ENCODE results near the gene GBA3.

GBA3 gene

DNA sequence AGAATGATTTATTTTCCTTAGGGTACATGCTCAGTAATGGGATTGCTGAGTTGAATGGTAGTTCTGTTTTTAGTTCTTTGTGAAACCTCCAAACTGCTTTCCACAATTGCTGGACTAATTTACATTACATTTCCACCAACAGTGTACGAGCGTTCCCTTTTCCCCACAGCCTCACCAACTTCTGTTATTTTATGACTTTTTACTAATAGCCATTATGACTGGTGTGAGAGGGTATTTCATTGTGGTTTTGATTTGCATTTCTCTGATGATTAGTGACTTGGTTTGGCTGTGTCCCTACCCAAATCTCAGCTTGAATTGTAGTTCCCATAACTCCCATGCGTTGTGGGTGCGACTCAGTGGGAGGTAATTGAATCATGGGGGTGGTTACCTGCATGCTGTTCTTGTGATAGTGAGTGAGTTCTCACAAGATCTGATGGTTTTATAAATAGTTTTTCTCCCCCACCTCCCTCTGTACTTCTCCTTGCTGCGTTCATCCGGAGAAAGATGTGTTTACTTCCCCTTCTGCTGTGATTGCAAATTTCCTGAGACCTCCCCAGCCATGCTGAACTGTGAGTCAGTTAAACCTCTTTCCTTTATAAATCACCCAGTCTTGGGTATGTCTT, 95.1 kb downstream of the GBA3 start:
- no peak for DNase-seq (ENCODE audit: low read depth)

DNA sequence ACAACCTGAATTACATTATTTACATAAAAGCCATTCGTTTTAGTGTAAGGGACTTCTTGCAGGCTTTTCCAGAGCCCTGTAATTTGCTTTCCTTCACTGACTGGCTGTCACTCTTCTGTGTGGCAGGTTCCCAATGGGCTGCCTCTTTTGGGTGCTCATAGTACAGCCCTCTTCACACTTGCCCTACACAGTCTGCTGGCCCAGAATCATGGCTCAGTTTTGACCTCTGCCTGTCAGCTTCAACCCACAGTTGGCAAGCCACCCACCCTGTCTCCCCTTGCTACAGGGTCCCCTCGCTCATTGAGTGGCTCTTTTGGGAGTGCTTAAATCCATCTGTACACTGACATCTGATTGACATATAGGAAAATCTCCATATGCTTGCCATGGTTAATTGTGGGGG, 97.9 kb downstream of the GBA3 start:
- no peak for DNase-seq (ENCODE audit: low read depth)

DNA sequence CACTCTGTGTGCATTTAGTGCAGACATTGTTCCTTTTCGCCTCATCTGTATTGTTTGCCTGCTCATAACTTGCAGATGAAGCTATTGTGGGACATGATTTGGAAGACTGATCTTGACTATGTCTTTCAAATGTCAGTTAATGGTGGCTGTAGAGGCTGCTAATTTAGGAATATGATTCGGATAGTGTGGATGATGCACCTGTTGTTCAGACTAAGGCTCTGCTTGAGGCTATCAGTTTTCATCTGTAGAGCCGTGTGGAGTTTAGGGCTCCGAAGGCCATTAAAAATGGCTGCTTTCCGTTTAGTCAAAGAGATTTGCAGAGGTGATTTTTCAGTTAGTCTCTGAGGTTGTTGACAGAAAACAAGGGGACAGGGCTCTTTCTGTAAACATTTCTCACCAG, 102.0 kb downstream of the GBA3 start:
- DNase-seq (ENCODE audit: low read depth): no peak

DNA sequence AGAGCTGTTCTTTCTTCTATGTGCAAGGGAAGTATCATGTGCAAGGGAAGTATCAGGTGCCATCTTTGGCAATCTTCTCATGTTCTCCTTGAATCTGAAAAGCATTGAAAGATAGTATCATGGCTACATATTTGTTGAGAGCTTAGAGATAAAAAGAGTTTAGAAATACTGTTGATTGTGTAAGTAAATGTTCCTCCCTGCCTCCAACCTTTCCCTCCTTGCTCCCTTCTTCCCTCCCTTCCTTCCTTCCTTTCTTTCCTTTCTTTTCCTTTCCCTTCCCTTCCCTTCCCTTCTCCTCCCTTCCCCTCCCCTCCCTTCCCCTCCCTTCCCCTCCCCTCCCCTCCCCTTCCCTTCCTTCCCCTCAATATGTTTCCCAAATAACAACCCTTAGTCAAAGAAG, 108.7 kb downstream of the GBA3 start:
- no peak for DNase-seq (ENCODE audit: low read depth)

DNA sequence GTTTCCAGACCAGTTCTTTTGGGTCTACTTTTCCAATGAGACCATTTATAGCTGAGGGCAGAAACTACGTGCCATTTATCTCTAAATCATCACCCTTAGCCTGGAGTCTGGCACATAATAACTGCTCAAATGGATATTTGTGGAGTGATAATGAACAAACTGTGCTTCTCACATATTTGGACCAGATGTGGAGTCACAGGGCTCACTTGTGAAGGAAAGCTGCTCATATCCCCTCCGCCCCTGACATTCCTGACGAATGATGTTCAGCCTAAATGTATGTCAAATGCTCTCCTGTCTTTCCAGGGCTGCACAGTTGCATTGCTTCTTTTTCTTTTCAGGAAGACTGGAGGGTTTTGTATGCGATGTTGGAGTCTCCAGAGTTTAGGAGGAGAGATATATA, 110.1 kb downstream of the GBA3 start:
- no peak for DNase-seq (ENCODE audit: low read depth)

DNA sequence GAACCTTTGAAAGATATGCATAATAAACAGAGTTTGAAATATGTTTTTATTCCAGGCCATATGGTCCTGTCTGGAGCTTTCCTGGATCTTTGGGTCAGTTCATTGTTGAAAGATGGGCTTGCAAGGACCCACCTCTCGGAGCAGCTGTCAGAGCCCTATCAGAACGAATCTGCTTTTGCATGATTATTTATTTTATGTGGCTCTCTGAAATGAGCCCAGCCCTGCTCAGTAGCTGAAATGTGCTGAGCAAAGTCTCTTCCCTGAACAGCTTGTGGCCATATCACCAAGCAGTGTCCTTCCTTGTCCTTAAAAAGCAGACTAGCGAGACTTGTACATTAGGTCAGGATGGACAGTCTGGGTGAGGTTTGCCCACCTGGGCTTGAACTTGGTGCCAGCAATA, 110.8 kb downstream of the GBA3 start:
- DNase-seq (ENCODE audit: low read depth): no peak

DNA sequence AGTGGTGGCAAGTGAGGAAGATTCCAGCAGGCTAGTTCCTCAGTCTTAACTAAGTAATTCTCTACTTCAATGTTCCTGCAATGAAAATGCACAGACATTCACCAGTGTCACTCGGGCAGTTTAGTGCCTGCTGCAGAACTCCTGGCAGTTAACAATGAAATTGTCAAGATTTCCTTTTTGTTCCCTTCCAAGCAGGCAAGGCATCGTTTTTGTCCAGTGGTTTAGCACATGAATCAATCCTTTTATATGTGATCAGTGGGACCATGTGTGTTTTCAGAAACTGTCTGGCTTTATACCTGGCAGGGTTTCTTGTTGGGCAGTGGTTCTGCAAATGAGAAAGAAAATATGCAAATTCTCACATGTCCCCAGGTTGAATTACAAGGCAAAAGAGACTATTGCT, 122.2 kb downstream of the GBA3 start:
- no peak for DNase-seq (ENCODE audit: low read depth)

DNA sequence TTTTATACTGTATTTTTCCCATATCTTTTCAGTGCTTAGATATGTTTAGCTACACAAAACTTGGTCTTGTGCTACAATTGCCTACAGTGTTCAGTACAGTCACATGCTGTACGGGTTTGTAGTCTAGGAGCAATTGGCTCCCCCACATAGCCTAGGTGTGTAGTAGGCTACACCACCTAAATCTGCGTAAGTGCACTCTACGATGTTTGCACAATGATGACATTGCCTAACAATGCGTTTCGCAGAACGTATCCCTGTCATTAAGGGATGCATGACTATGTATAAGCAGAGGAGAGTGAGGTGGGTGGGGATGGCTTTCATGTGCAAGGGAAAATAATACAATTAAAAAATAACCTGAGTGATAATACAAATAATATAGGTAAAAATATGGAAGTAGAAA, 131.4 kb downstream of the GBA3 start:
- DNase-seq (ENCODE audit: low read depth): no peak

DNA sequence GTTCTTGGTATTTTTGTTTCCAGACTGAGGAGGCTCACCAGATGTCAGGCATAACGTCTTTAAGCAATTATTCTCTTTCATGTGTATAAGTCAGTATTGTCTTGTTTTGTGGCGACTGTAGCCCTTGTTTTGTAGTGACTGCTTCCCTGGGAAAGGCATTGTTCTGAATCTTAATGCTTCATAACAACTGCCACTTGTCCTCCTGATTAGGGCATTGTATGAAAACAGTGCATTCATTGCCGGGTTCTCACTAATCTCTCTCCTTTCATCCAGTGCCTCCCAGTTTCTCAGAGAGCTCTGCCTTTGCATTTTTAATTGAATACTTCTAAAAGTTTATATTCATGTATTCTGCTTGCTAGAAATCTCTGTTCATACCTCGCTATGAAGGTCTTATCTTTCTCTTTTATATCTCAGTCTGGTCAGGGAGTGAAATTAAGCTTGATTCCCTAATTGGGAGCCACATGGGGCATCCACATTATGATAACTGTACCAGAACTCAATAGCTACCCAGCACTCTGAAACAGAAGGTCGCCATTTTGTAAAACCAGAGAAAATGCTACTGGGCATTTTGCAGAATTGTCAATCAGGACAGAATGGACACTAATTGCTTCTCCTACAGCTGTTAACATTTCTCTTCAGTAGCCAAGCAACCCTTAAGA, 149.8 kb downstream of the GBA3 start:
- DNase-seq (ENCODE audit: low read depth): no peak

DNA sequence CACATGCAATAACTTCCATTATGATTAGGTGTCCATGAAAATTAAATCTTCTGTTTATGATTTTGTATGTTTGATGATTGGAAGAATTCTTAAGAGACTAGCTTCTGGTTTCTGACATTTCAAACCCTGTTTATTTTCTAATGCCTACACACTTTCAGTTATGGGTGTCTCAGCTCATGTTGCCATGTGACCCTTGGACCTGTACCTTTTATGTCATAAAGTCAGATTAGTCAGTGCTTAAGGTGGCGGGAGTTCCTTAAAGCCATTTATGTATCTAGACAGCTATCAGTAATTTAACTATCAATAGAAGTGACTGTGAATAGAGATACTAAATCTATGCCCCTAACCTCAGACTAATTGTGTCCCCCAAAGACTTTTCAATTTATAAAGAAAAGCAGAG, 155.6 kb downstream of the GBA3 start:
- DNase-seq (ENCODE audit: low read depth): no peak

DNA sequence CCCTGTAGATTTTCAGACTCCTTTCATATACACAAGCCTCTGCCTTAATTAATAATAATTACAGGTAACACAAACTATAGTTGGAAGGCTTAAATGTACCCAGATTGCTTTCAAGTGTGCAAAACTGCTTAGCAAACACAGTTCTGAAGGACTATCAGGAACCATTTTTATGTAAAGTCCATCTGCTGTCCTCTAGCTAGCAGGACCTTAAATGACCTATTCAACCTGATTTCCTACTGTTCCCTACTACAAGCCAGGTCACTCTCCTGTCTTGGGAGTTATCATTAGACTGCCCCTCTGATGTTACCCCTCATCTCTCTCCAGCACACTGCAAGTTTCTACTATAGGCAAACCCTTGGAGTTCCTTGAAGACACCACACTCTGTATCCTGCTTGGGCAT, 157.3 kb downstream of the GBA3 start:
- DNase-seq (ENCODE audit: low read depth): no peak

DNA sequence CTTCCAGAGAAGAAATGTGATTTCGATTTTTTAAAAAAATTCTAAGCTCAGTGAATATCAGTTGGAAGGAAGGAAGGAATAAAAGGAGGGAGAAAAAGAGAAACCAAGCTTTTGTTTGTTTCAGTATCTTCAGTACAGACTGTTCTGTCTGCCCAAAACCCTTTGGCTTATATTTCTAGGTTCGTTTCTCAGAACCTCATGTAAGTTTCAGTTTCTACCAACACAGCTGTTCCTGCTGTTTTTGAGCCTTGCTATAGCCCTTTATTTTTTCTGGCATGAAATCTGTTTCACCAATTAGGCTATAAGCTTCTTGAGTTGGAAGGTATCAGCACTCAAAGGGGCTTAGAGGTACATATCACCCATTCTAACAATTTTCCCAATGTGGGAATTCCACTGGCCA, 157.9 kb downstream of the GBA3 start:
- DNase-seq (ENCODE audit: low read depth): no peak

DNA sequence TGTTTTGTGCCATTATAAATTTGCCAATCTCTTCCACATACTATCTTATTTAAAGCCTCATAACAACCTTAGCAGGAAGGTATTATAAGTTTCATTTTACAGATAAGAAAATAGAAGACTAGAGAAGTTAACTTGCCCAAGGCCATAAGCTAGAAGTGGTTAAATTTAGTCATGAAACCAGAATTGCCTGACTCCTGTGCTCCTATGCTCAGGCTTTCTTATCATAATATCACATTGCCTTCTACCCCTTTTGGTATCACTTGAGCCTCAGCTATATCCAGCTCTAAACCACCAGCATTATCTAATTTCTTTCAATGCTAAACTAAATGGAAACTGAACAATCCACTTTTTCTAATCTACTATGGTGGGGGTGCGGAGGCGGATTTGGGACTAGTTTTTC, 164.7 kb downstream of the GBA3 start:
- DNase-seq (ENCODE audit: low read depth): no peak

DNA sequence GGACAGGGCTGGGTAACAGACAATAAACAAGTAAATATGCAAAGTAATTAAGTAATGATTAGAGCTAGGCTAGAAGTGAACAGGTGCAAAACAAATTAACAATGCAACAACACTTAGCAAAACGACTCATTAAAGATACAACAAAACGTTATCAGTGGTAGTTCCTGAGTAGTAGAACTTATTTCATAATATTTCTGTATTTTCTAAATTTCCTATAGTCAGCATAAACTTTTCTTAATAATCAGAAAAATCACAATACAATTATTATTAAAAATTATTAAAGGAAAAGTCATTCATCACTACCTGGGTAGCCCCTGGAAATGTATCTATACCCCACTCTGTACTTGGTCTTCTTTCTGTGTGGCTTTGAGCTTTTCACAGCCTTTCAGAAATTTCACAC, 166.6 kb downstream of the GBA3 start:
- DNase-seq (ENCODE audit: low read depth): no peak

Measured in activated T-helper 9 cell treated with anti-CD3 and anti-CD28 coated beads, Interleukin-2, amount 50 U/mL, for 16 hours (primary cell).